ENCODE results near the gene DYNLT2.

DYNLT2 gene

GRCh38 chr6:169692516-169692915 is 58.9 kb downstream of the DYNLT2 start:
- DNase-seq, result no peak

GRCh38 chr6:169691260-169691659 is 60.1 kb downstream of the DYNLT2 start:
- no peak for DNase-seq
